HepG2 (cell line): ENCODE measurements around the gene C3orf52. TPM values are rescaled to one million over a fixed set of nuclear protein-coding genes. Genes with fewer than 3 reads are reported as not detected.
A peak's percentile ranks its signal among the peaks of the same experiment; 100 is the strongest.

Experiments
- FOSL2 ChIP-seq: sonication (generic); formaldehyde crosslinking; IDR thresholded peaks from 2 replicates; pipeline ENCODE4 v1.4.0; 2020; ENCODE audit warnings: missing genetic modification reagents
- GABPB1 ChIP-seq: IDR thresholded peaks from 2 replicates; pipeline ENCODE4 v1.6.1; 2016; ENCODE audit warnings: mild to moderate bottlenecking, missing genetic modification reagents, moderate library complexity, missing compliant biosample characterization
- GMEB1 ChIP-seq: sonication (generic); formaldehyde crosslinking; IDR thresholded peaks from 2 replicates; pipeline ENCODE4 v1.5.1; 2020; ENCODE audit warnings: missing genetic modification reagents, mild to moderate bottlenecking, borderline replicate concordance
- HINFP ChIP-seq: sonication (generic); formaldehyde crosslinking; IDR thresholded peaks from 2 replicates; pipeline ENCODE4 v1.4.0; 2020; ENCODE audit warnings: low read depth, mild to moderate bottlenecking, missing genetic modification reagents
- MEF2D ChIP-seq: sonication (generic); formaldehyde crosslinking; IDR thresholded peaks from 2 replicates; pipeline ENCODE4 v1.5.1; 2020; ENCODE audit warnings: mild to moderate bottlenecking, missing genetic modification reagents
- REL ChIP-seq: sonication (generic); formaldehyde crosslinking; conservative IDR thresholded peaks from 2 replicates; pipeline ENCODE4 v1.8.0; 2022; ENCODE audit warnings: mild to moderate bottlenecking, missing genetic modification reagents, moderate library complexity
- RXRB ChIP-seq: IDR thresholded peaks from 2 replicates; pipeline ENCODE4 v1.6.1; 2016; ENCODE audit warnings: borderline replicate concordance, missing genetic modification reagents, missing compliant biosample characterization
- SALL1 ChIP-seq: sonication (generic); formaldehyde crosslinking; IDR thresholded peaks from 2 replicates; pipeline ENCODE4 v1.8.0; 2022; ENCODE audit warnings: mild to moderate bottlenecking, missing genetic modification reagents
- SMYD3 ChIP-seq: sonication (generic); formaldehyde crosslinking; IDR thresholded peaks from 2 replicates; pipeline ENCODE4 v1.8.1; 2023; ENCODE audit warnings: mild to moderate bottlenecking, missing genetic modification reagents
- SP4 ChIP-seq: sonication (generic); formaldehyde crosslinking; IDR thresholded peaks from 2 replicates; pipeline ENCODE4 v1.8.1; 2023; ENCODE audit warnings: mild to moderate bottlenecking, missing genetic modification reagents
- ZBTB34 ChIP-seq: sonication (generic); formaldehyde crosslinking; IDR thresholded peaks from 2 replicates; pipeline ENCODE4 v1.8.0; 2022; ENCODE audit warnings: mild to moderate bottlenecking, missing genetic modification reagents
- ZMYM3 ChIP-seq: sonication (generic); formaldehyde crosslinking; IDR thresholded peaks from 2 replicates; pipeline ENCODE4 v1.5.1; 2020; ENCODE audit warnings: mild to moderate bottlenecking, missing genetic modification reagents
- ZNF256 ChIP-seq: sonication (generic); formaldehyde crosslinking; conservative IDR thresholded peaks from 2 replicates; pipeline ENCODE4 v1.4.0; 2020; ENCODE audit warnings: missing genetic modification reagents
- ZNF451 ChIP-seq: sonication (generic); formaldehyde crosslinking; IDR thresholded peaks from 2 replicates; pipeline ENCODE4 v1.5.0; 2020; ENCODE audit warnings: mild to moderate bottlenecking, missing genetic modification reagents
- ZNF510 ChIP-seq: sonication (generic); formaldehyde crosslinking; IDR thresholded peaks from 2 replicates; pipeline ENCODE4 v1.4.0; 2020; ENCODE audit warnings: low read depth, mild to moderate bottlenecking, missing genetic modification reagents
- ZNF512 ChIP-seq: sonication (generic); formaldehyde crosslinking; IDR thresholded peaks from 2 replicates; pipeline ENCODE4 v1.4.0; 2020; ENCODE audit warnings: mild to moderate bottlenecking, missing genetic modification reagents
- ZNF570 ChIP-seq: sonication (generic); formaldehyde crosslinking; IDR thresholded peaks from 2 replicates; pipeline ENCODE4 v1.4.0; 2020; ENCODE audit warnings: mild to moderate bottlenecking, missing genetic modification reagents, borderline replicate concordance
- ZSCAN29 ChIP-seq: sonication (generic); formaldehyde crosslinking; conservative IDR thresholded peaks from 2 replicates; pipeline ENCODE4 v1.4.0; 2020; ENCODE audit warnings: mild to moderate bottlenecking, missing genetic modification reagents
- polyA plus RNA-seq, 8 experiments: library from polyadenylated mRNA; depleted of rRNA in 3 of 8; stranded (reverse) in 7 of 8; unstranded in 1 of 8; fragments of >200 nt; fragmentation: Illumina TruSeq in 4 of 8; extraction: Trizol in 4 of 8; gene quantifications; 2 replicates each; pipeline versions ENCODE4 v1.2.1 to v1.2.3, GENCODE V29; 2011 to 2016; ENCODE audit warnings: low read depth in 4 of 8, missing spikeins in 1 of 8, mixed read lengths in 1 of 8; ENCODE audit not compliant: insufficient read depth in 1 of 8
- total RNA-seq, 5 experiments: library from RNA; depleted of rRNA; stranded (reverse); fragments of >200 nt; fragmentation: Illumina TruSeq; extraction: Trizol; gene quantifications; 2 replicates each; pipeline ENCODE4 v1.2.3, GENCODE V29; 2016; ENCODE audit warnings: low read depth in 1 of 5

Gene C3orf52
- total and polyA plus RNA-seq, 2 of the 13 experiments (the other 11 are each of a cell fraction or from before 2014, with no cell fraction given): 0.79 to 1.2 TPM

GRCh38 chr3:112086076-112086854, at the start of gene C3orf52 (continued):
- peak; percentile 74 for TF ChIP-seq GABPB1 (CRISPR knock-in tag)
- no peak for TF ChIP-seq ZNF256 (CRISPR knock-in tag)
- 0 out of 2 replicates have a peak, but pooled peaks have one; percentile 10 for TF ChIP-seq ZMYM3
- TF ChIP-seq ZNF512 (CRISPR knock-in tag): no peak
- peak; percentile 58; the same call in 1 of the 2 replicates for TF ChIP-seq ZNF510
- TF ChIP-seq HINFP: peak; percentile 86; the same call in 1 of the 2 replicates
- peak; percentile 77 for TF ChIP-seq SALL1 (CRISPR knock-in tag)
- peak; percentile 61; the same call in 1 of the 2 replicates for TF ChIP-seq ZNF451 (CRISPR knock-in tag)
- TF ChIP-seq FOSL2 (CRISPR knock-in tag): peak; percentile 32; the same call in 1 of the 2 replicates
- TF ChIP-seq MEF2D (CRISPR knock-in tag): 0 out of 2 replicates have a peak, but pooled peaks have one; percentile 16
- TF ChIP-seq SP4 (CRISPR knock-in tag): peak; percentile 61; the same call in 1 of the 2 replicates
- 0 out of 2 replicates have a peak, but pooled peaks have one; percentile 53 for TF ChIP-seq GMEB1 (CRISPR knock-in tag)
- 0 out of 2 replicates have a peak, but pooled peaks have one; percentile 51 for TF ChIP-seq REL (CRISPR knock-in tag)
- TF ChIP-seq ZNF570 (CRISPR knock-in tag): no peak
- 0 out of 2 replicates have a peak, but pooled peaks have one; percentile 29 for TF ChIP-seq RXRB (CRISPR knock-in tag)
- 0 out of 2 replicates have a peak, but pooled peaks have one; percentile 45 for TF ChIP-seq SMYD3 (CRISPR knock-in tag)
- TF ChIP-seq ZBTB34 (CRISPR knock-in tag): peak; percentile 61; the same call in 1 of the 2 replicates
- 0 out of 2 replicates have a peak, but pooled peaks have one; percentile 38 for TF ChIP-seq ZSCAN29
